Measurements from ENCODE around the gene ANKS1A.
"Not testable (repeated sequence)": the region's sequence is repeated elsewhere in the genome, so short reads cannot be mapped to it uniquely, and the experiment has no call there.

Gene ANKS1A

GRCh38 chr6:35120746-35121145 lies 231.7 kb downstream of the ANKS1A start:
- DNase-seq (ENCODE audit: low read depth): no peak

- DNase-seq (ENCODE audit: low read depth): no peak
Measured at GRCh38 chr6:35124356-35124755, 235.3 kb downstream of the ANKS1A start.

GRCh38 chr6:35128042-35128441 lies 239.0 kb downstream of the ANKS1A start:
- DNase-seq (ENCODE audit: low read depth): no peak

- no peak for DNase-seq (ENCODE audit: low read depth)
Measured at GRCh38 chr6:35128496-35128895, 239.4 kb downstream of the ANKS1A start.

GRCh38 chr6:35136185-35136584 lies 247.1 kb downstream of the ANKS1A start:
- DNase-seq (ENCODE audit: low read depth): no peak

GRCh38 chr6:35138191-35138590 lies 249.1 kb downstream of the ANKS1A start:
- not testable (repeated sequence) for DNase-seq (ENCODE audit: low read depth)

- no peak for DNase-seq (ENCODE audit: low read depth)
Measured at GRCh38 chr6:35139470-35139869, 250.4 kb downstream of the ANKS1A start.

- no peak for DNase-seq (ENCODE audit: low read depth)
Measured at GRCh38 chr6:35139924-35140638, 251.0 kb downstream of the ANKS1A start.

GRCh38 chr6:35140639-35141006 lies 251.6 kb downstream of the ANKS1A start:
- no peak for DNase-seq (ENCODE audit: low read depth)
